ENCODE data around the gene RAD51B.

Gene RAD51B

GRCh38 chr14:68772761-68773381 lies 953.3 kb downstream of the RAD51B start:
- DNase-seq, result no peak

GRCh38 chr14:68774771-68775613 lies 955.4 kb downstream of the RAD51B start:
- DNase-seq, result peak; percentile 64

GRCh38 chr14:68775614-68776126 lies 956.1 kb downstream of the RAD51B start:
- no peak for DNase-seq

- no peak for DNase-seq
Observed at GRCh38 chr14:68777644-68778043, 958.1 kb downstream of the RAD51B start.
